TTC549 (cell line): ENCODE measurements around the gene CETN1.

Experiments used
- FAIRE-seq: peaks from 2 replicates; lab custom pipeline; 2012; peaks lifted over from hg19 to GRCh38; lab: Jason Lieb, UNC

Gene CETN1

DNA sequence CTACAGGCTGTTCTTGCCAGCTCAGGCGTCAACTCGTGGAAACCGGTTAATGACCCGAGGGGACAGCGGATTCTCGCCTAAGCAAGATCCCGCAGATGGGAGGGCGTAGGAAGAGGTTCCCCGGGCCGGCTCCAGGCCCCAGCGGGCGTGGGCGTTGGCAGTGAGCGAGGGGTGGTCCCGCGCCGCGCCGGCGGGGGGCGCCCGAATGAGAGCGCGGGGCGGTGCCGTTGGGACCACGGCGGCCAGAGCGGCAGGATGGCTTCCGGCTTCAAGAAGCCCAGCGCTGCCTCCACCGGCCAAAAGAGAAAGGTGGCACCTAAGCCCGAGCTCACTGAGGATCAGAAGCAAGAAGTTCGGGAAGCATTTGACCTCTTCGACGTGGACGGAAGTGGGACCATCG, at the start of gene CETN1:
Gene CETN1 (plus strand): TSS at position 227 of the 400 bp plus-strand sequence. CDS start 29 bp downstream, at position 256.
- FAIRE-seq: no peak

GRCh38 chr18:532018-532417, 48.2 kb upstream of the CETN1 start:
- no peak for FAIRE-seq

DNA sequence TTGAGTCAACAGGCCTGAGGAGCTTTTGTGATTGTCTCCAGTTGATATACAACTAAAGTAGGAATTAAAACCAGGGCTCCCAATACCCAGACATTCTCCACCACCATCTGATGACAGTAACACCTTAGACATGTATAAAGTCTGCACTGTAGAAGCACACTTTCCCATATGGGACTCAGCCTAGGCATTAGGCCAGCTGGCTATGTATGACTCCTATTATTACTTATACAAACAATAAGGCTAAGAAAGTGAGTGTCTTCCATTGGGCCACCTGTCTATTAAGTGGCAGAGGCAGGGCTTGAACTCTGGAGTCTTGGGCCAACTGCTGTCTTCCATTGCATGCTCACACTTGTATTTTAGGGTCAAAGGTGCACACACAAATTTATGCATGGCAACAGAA, 47.5 kb upstream of the CETN1 start:
- no peak for FAIRE-seq

DNA sequence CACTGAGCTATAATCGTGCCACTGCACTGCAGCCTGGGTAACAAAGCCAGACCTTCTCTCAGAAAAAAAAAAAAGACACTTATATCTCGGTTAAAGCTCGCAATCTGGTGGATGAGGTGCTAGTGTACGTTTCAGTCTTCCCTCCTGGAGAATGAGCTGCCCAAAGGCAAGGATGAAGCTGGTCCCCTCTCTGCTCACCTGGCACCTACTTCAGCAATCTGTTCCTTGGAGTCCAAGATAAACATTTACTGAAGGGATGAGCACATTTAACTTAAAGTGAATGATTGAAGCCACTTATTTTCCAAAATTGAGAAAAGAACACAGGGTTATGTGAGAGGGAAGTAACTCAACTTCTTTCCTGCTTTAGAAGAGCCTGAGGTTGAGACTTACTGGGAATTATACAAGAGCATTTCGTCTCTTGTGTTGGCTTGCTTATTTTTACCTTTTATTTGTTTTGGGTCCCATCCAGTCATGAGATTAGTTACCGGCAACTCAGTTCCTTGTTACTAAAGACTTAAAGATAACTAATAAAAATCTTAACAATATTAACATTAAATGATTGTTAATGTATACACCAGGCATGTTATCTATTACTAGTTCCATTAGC, 46.1 kb upstream of the CETN1 start:
- FAIRE-seq: no peak

GRCh38 chr18:543447-544078, 36.6 kb upstream of the CETN1 start:
- FAIRE-seq: no peak

- no peak for FAIRE-seq
Observed at GRCh38 chr18:549967-550366, 30.2 kb upstream of the CETN1 start.

DNA sequence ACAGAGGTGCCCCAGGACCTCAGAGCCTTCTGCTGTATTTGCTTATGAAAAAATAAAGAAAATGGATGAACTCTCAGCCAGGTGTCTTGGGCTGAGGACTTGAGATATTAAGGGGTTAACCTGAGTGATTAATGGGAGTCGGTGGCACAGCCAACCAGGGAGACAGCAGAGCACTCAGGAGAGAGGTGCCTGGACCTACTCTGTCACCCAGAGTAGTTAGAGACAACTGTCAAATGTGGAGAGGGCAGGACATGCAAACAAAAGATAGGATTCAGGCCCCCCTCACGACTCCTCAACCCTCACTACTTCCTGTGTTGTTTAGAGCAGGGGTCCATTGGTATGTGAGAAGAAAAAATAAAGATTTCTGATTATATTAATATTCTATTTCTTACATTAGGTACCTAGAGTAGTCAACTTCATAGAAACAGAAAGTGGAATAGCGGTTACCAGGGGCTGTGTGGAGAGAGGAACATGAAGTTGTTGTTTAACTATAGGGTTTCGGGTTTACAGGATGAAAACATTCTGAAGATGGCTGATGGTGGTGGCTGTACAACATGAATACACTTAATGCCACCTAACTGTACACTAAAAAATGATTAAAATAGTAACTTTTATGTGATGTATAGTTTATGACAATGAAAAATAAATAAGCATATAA, 28.6 kb upstream of the CETN1 start:
- no peak for FAIRE-seq

DNA sequence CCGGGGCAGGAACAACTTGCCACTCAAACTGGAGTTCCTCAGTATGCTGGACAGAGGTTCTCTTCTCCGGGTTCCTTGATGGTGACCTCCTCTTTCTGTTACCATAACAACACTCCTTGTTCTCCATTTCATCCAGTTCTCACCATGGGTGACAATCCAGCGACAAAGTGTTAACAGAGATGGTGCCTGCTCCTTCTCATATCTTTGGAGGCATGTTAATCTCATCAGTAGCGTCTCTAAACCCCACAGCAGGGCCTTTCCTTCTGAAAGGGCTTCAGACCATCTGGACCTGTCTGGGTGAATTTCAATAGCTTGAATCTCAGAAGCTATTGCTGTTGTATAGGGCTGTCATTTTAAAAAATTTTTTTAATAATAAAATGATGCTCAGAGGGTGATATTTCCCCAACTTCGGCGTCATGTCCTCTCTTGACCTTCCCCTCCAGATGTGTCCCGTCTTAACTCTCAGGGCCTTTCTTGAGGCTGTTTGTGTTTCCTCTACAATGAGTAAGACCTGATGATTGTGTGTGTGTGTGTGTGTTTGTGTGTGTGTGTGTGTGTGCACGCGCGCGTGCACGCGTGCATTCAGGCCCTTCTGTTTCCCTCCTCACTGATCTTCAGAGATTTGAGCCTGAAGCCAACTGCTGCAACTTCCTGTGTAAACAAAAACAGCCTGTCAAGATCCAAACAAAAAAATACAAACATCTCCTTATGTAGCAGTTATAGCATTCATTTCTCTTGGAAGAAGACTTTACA, 24.3 kb upstream of the CETN1 start:
- no peak for FAIRE-seq

GRCh38 chr18:564708-565561, 15.2 kb upstream of the CETN1 start:
- FAIRE-seq: no peak

DNA sequence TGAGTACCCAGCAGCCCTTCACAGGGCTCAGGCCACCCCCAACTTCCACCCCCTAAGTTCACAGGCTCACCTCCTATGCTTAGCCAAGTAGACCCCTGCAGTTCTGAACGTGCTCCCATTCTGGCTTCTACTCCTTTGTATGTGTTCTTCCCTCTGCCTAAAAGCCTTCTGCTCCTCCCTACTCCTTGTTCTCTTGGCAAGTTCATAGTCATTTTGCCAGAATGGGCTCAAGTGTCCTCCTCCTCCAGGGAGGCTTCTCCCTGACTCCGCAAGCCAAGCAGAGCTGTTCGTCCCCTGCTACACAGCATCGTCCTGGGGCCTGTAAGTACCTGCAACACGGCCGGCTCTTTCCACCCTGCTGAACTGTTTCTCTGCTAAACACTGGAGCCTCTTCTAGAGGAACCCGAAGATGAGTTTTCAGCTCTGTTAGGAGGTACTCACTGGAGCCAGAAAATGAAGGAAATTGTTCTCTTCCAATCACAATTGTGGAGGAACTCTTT, 14.6 kb upstream of the CETN1 start:
- FAIRE-seq: no peak

GRCh38 chr18:567122-567521, 13.1 kb upstream of the CETN1 start:
- FAIRE-seq: no peak

DNA sequence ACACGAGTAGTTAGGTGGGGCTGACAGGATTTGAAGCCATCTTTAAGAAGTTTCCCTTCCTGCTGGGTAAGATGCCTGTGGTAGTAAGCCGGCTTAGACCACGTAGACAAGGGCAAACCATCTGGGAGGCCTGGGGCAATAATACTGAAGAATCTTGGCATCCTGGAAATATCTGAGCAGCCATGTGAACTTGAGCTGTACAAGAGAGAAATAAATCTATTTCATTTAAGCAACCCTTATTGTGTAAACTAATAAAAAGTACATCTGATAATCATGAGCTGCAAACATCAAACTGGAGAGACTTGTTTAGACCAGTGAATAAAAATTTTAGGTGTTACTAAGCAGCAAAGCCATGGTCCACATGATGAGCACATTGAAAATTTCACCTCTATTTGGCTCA, 11.4 kb upstream of the CETN1 start:
- no peak for FAIRE-seq

DNA sequence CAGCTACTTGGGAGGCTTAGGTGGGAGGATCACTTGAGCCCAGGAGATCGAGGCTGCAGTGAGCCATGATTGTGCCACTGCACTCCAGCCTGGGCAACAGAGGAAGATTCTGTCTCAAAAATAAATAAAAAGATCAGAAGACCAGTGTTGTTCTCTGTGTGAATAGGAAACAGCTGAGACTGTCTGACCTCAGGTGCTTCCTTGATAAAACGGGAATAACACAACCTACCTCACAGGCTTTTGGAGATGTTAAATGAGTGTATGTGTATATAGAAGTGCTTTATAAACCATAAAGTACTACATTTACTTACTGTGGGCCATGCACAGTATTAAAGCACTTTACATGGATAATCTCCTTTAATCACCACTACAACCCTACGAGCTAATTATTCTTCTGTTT, 9.9 kb upstream of the CETN1 start:
- no peak for FAIRE-seq

GRCh38 chr18:570697-571096, 9.5 kb upstream of the CETN1 start:
- FAIRE-seq: no peak

DNA sequence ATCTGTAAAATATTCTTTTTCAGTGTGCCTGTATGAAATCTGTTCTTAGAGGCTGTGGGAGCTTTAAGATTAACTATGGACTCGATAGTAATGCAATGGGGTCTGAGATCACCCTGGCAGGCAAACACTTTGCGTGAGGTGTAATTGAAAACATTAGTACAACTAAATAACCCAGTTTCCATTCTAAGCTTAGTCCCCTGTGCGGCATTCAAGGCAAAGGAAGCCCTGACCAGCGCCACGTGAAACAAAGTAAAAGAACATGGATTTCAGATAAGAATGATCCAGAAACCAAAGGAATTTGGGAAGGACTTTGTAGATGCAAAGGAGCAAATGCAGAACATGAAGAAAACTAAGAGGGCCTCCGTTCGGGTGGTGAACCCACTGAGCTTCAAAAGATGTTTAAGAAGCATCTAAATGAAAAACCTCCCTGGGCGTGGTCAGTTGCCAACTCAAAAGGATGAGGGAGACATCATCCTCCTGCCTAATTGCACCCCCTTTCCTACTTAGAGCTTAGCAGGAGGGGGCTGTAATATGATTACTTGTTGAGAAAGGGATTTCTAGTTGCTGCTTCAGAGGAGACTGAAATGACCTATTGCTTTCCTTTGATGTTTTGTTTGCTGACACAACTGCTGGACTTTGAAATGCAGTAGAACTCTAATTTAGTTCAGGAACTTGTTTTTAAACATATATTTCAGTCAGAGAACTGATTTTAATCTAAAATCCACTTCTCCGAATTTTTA, 7.9 kb upstream of the CETN1 start:
- no peak for FAIRE-seq

GRCh38 chr18:572831-573289, 7.3 kb upstream of the CETN1 start:
- no peak for FAIRE-seq

- no peak for FAIRE-seq
Observed at GRCh38 chr18:573385-573784, 6.8 kb upstream of the CETN1 start.

DNA sequence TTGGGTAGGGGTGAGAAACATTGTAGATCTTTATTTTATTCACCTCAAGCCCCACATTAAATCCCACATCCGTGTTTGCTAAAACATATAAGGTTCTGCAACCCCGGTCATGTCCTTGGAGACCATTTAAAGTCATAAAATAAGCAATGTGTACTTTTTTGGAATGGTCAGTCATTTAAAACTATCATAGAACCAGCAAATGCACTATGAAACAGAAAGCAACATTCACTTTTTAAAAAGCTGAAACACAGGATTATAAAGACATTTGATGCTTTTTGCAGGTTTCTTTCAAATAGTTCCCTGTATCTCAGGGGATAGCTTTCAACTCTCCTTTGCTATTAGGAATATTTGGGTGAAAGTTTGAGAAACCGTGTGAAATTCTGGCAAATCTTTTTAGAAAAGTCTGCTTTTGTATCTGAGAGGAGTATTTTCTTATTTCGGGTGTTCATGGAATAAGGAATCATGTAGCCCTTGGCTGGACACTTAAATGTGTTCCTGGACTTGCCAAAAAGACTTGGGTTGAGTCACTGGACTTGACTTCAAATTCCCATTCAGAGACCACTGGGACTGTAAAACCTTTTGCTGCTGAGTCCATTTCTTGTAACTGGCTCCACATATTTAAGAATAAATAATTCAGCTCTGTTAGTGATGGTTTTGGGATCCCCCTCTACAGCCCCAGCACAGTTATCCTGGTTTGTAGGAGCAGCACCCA, 5.9 kb upstream of the CETN1 start:
- FAIRE-seq: no peak

DNA sequence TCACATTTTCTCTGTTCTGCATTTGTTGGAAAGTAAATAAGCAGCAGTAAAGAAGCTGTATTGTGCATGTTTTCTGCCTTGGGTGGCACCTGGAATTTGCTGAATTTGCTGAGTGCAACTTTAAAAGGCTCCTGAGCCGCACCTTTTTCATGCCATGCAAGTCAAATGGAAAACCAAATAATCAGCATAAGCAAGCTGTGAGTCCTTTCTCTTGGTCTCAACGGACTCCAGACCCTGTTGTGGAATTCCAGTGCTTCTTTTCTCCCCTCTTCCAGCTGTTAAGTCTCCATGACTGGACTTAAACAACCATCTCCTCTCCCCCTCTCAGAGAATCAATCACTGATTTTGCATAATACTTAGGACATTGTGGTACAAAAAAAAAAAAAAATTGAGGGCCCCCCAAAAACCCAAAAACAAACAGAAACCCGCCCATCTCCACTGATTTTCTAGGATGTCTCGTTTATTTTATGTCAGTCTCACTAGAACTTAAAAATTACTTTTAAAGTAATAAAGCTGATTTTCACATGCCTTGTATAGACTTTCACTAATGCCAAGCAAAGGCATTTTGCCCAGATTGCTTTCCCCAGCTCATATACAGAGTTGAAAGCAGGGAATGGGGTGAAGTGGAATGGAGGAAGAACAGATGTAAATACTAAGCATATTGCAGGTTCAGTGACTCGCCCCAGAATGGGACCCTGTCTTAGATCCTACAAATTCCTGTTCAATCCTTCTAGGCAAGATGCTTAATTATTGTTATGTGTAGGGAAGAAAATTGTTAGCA, 5.1 kb upstream of the CETN1 start:
- FAIRE-seq: no peak

DNA sequence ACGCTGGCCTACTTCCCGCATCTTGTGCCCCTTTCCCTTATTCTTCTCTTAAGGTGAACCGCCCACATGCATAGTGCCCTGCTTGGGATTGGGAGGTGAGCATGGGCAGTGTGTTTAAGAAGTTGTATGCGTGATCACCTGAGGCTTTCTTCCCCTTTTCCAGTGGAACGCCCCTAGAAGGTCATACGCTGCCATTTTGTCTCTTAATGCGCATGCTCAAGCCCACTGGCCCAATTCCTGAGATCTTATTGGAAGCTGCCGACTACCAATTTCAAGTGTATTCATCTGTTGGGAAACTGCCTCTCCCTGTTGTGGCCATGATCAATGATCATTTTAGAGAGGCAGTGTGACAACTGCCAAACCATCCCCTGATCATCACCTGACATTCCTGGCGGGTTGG, 3.3 kb upstream of the CETN1 start:
- FAIRE-seq: no peak
